Mammary epithelial cell (primary cell): Measurements from ENCODE around the gene TBXAS1.

Source experiments
- CTCF ChIP-seq, 2 donors: IDR thresholded peaks in 1 of 2; conservative IDR thresholded peaks in 1 of 2; 2 replicates each; pipeline ENCODE4 v1.5.1; 2011 to 2012; ENCODE audit warnings: inconsistent platforms in 2 of 2, low read length in 2 of 2, mild to moderate bottlenecking in 2 of 2, control low read depth in 1 of 2, low read depth in 1 of 2; ENCODE audit not compliant: insufficient read depth in 1 of 2; ENCODE audit errors: extremely low read depth in 1 of 2
- EZH2 ChIP-seq: IDR thresholded peaks from 2 replicates; pipeline ENCODE4 v1.6.1; 2012; ENCODE audit warnings: low read length, inconsistent platforms, borderline replicate concordance

DNA sequence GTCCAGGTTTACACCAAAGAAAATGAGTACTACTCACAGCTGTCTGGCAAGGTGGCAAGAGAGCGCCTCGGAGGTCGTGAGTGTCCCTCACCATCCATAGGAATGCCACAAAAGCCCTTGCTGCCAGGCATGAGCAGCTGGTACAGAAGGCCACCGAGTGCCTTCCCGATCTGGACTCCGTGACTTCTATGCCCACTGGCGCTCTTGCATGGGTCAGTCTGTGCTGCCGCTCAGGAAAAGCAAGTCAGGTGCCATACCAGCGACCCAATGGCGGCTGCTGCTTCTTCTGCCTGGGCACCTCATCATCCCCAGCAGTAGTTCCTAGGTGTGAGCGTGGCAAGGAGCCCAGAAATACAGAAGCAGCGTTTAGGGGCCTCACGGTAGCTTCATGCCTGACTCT lies 11.7 kb downstream of the TBXAS1 start:
- TF ChIP-seq CTCF (conservative IDR thresholded peaks at IDR 0.05 in 1 of 2, IDR thresholded peaks at IDR 0.05 in 1 of 2; ENCODE audit: extremely low read depth in 1 of 2, insufficient read depth in 1 of 2, low read depth in 1 of 2, low read length in 2 of 2) (no peak), EZH2 (no peak)
